Type B pancreatic cell (in vitro differentiated cells): ENCODE measurements around the gene NAXE. TPM values are rescaled to one million over a fixed set of nuclear protein-coding genes. Genes with fewer than 3 reads are reported as not detected.
"Not testable (repeated sequence)": the region's sequence is repeated elsewhere in the genome, so short reads cannot be mapped to it uniquely, and the experiment has no call there.

ENCODE experiments used
- DNase-seq: peaks from one replicate; pipeline ENCODE4 v3.0.0; 2021; ENCODE audit warnings: mixed read lengths; ENCODE audit not compliant: unreplicated experiment; ENCODE audit errors: extremely low spot score
- H3K27ac Mint-ChIP-seq: 2 replicates; pipeline ENCODE4 v1.8.0; 2021; ENCODE audit warnings: mild to moderate bottlenecking, mixed read lengths
- H3K27me3 Mint-ChIP-seq: 2 replicates; pipeline ENCODE4 v1.8.0; 2021; ENCODE audit warnings: mixed read lengths
- H3K36me3 Mint-ChIP-seq: 2 replicates; pipeline ENCODE4 v1.8.0; 2021; ENCODE audit warnings: mixed read lengths
- H3K4me1 Mint-ChIP-seq: one replicate; pipeline ENCODE4 v1.8.0; 2021; ENCODE audit warnings: mixed read lengths; ENCODE audit not compliant: unreplicated experiment
- H3K4me3 Mint-ChIP-seq: 2 replicates; pipeline ENCODE4 v1.8.0; 2021; ENCODE audit warnings: mild to moderate bottlenecking, mixed read lengths
- H3K9me3 Mint-ChIP-seq: 2 replicates; pipeline ENCODE4 v1.8.0; 2021; ENCODE audit warnings: mixed read lengths
- CTCF ChIP-seq: fragments of 200-600 bp; sonication (generic); conservative IDR thresholded peaks from 2 replicates; pipeline ENCODE4 v1.5.0; 2021; ENCODE audit warnings: antibody characterized with exemption, mild to moderate bottlenecking
- total RNA-seq: library from RNA; stranded (reverse); gene quantifications from 2 replicates; pipeline ENCODE4 v1.2.1, GENCODE V29; 2021; ENCODE audit warnings: low replicate concordance

Gene NAXE
- total RNA-seq, 1 donor from 2014 or later: 98.4 TPM

- peak; percentile 52 for TF ChIP-seq CTCF
- Mint-ChIP-seq H3K27ac (no peak overlapping the region), H3K27me3 (peaks cover 14% of the 10 kb centered on the region), H3K9me3 (no peaks in the 10 kb centered on the region), H3K4me1 (peaks cover 4% of the 10 kb centered on the region), H3K36me3 (no peaks in the 10 kb centered on the region), H3K4me3 (no peak overlapping the region)
- DNase-seq: no peak
Observed at GRCh38 chr1:156584813-156585212, 6.8 kb upstream of the NAXE start.

GRCh38 chr1:156586323-156586722, 5.3 kb upstream of the NAXE start:
- Mint-ChIP-seq H3K4me3 (no peak overlapping the region), H3K36me3 (no peaks in the 10 kb centered on the region), H3K9me3 (no peaks in the 10 kb centered on the region), H3K4me1 (peaks cover 7% of the 10 kb centered on the region), H3K27ac (no peak overlapping the region), H3K27me3 (peaks cover 11% of the 10 kb centered on the region)
- no peak for TF ChIP-seq CTCF
- no peak for DNase-seq

GRCh38 chr1:156586892-156587477, 4.6 kb upstream of the NAXE start:
- no peak for TF ChIP-seq CTCF
- Mint-ChIP-seq H3K4me3 (no peak overlapping the region), H3K27ac (no peak overlapping the region), H3K4me1 (peaks cover 8% of the 10 kb centered on the region), H3K36me3 (no peaks in the 10 kb centered on the region), H3K9me3 (no peaks in the 10 kb centered on the region), H3K27me3 (peaks cover 11% of the 10 kb centered on the region)
- DNase-seq: no peak

GRCh38 chr1:156587927-156588326, 3.6 kb upstream of the NAXE start:
- not testable (repeated sequence) for H3K4me3 Mint-ChIP-seq, DNase-seq, H3K36me3 Mint-ChIP-seq, H3K27ac Mint-ChIP-seq, H3K4me1 Mint-ChIP-seq, H3K9me3 Mint-ChIP-seq
- H3K27me3 Mint-ChIP-seq: peaks cover 11% of the 10 kb centered on the region

GRCh38 chr1:156589546-156589945, 2.0 kb upstream of the NAXE start:
- Mint-ChIP-seq H3K27ac (no peak overlapping the region), H3K9me3 (no peaks in the 10 kb centered on the region), H3K4me1 (peaks cover 4% of the 10 kb centered on the region), H3K4me3 (no peak overlapping the region), H3K36me3 (no peaks in the 10 kb centered on the region), H3K27me3 (peaks cover 8% of the 10 kb centered on the region)
- no peak for DNase-seq
- TF ChIP-seq CTCF: no peak

GRCh38 chr1:156590326-156591180, 1.0 kb upstream of the NAXE start:
- H3K27ac Mint-ChIP-seq: peak overlapping the region; percentile 90
- TF ChIP-seq CTCF: no peak
- H3K4me1 Mint-ChIP-seq: peaks cover 4% of the 10 kb centered on the region
- H3K4me3 Mint-ChIP-seq: peak overlapping the region; percentile 91
- H3K36me3 Mint-ChIP-seq: peaks cover 5% of the 10 kb centered on the region
- peaks cover 2% of the 10 kb centered on the region for H3K27me3 Mint-ChIP-seq
- DNase-seq: no peak
- H3K9me3 Mint-ChIP-seq: no peaks in the 10 kb centered on the region
